OCI-LY7 (cell line): ENCODE results near the gene ASIC2.

Source experiments
- EZH2phosphoT487 ChIP-seq: fragments of 200-600 bp; sonication (generic); IDR thresholded peaks from 2 replicates; pipeline ENCODE4 v1.6.1; 2018; ENCODE audit warnings: low read depth, borderline replicate concordance, mild to moderate bottlenecking, mixed run types, antibody characterized with exemption, low read length, moderate library complexity, mixed read lengths
- TF ChIP-seq, protein P1 (sequence below): fragments of 200-600 bp; sonication (generic); conservative IDR thresholded peaks from 2 replicates; pipeline ENCODE4 v1.5.1; 2014; ENCODE audit warnings: mild to moderate bottlenecking, antibody characterized with exemption, low read length, moderate library complexity, mixed read lengths

DNA sequence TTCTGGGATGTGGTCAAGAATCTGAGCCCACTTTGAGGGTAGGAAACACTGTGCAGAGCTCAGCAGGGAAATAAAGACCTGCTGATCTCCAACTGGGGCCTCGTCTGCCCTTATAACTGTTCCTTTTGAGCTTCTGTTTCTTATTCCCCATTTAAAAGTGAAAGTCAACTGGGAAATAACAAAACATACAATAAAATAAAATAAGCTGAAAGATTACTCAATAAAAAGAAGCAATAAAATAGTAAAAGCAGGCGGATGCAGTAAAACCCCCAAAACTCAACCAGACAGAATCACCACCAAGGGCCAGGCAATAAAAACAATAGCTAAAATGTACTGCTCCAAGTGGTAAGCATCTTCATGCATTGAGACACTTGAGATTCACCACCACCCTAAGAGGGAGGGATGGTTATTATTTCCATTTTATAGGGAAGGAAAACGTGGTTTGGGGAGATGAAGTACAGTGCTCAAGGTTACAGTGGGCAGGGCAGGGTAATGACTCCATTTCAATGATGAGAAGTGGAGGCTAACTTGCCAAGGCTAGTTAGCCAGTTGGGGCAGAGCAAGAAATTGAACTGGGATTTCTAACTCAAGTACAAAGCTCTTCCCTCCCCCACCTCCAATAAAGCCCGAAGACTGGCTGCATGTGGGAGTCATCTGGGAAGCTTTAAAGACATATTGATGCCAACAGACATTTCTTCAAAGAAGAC is 307.9 kb downstream of the ASIC2 start:
- TF ChIP-seq, protein P1, sequence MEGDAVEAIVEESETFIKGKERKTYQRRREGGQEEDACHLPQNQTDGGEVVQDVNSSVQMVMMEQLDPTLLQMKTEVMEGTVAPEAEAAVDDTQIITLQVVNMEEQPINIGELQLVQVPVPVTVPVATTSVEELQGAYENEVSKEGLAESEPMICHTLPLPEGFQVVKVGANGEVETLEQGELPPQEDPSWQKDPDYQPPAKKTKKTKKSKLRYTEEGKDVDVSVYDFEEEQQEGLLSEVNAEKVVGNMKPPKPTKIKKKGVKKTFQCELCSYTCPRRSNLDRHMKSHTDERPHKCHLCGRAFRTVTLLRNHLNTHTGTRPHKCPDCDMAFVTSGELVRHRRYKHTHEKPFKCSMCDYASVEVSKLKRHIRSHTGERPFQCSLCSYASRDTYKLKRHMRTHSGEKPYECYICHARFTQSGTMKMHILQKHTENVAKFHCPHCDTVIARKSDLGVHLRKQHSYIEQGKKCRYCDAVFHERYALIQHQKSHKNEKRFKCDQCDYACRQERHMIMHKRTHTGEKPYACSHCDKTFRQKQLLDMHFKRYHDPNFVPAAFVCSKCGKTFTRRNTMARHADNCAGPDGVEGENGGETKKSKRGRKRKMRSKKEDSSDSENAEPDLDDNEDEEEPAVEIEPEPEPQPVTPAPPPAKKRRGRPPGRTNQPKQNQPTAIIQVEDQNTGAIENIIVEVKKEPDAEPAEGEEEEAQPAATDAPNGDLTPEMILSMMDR: no peak
- TF ChIP-seq EZH2phosphoT487: no peak
